GM06990 (cell line): ENCODE data around the gene NECTIN4.
A peak's percentile ranks its signal among the peaks of the same experiment; 100 is the strongest.

Source experiments
- DNase-seq: peaks from one replicate; pipeline ENCODE4 v3.0.0-alpha.2; 2011; ENCODE audit not compliant: insufficient read length; ENCODE audit errors: extremely low read depth
- H3K27me3 ChIP-seq: replicated peaks from 2 replicates; pipeline ENCODE4 v1.6.0; 2011; ENCODE audit warnings: low read length; ENCODE audit not compliant: control insufficient read depth, insufficient read depth
- H3K36me3 ChIP-seq: 2 replicates; pipeline ENCODE4 v1.5.1; 2011; ENCODE audit warnings: low read length; ENCODE audit not compliant: control insufficient read depth, insufficient read depth
- H3K4me3 ChIP-seq: replicated peaks from 2 replicates; pipeline ENCODE4 v1.5.1; 2011; ENCODE audit warnings: low read depth, mild to moderate bottlenecking, control low read depth, low read length
- TF ChIP-seq, protein P1 (sequence below): IDR thresholded peaks from 2 replicates; pipeline ENCODE4 v1.5.1; 2011; ENCODE audit warnings: low read length, control low read depth, mild to moderate bottlenecking, inconsistent platforms; ENCODE audit not compliant: insufficient read depth, poor library complexity, severe bottlenecking

Gene NECTIN4

DNA sequence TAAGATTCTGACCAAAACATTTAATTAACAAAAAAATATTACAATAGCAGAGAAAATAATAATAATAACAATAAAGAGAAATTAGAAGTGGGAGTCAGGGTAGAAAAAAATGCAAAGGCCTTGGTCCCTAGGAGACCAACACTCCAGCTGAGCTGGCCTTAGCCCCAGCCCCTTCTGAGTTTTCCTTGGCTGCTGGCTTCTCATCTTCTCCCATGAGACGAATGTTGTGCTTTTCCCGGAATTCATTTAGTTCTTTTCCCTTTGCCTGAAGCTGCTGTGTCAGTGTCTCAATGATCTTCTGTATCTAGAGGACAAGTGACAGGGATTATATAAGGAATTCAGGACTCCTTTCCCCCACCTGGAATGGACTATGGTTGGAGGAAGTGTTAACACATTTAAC is 11.2 kb upstream of the NECTIN4 start:
- H3K4me3 ChIP-seq, result no peak overlapping the region

GRCh38 chr1:161099090-161099802 is 9.9 kb upstream of the NECTIN4 start:
- peaks cover 10% of the 10 kb centered on the region for H3K36me3 ChIP-seq
- peak overlapping the region; percentile 79 for H3K4me3 ChIP-seq
- TF ChIP-seq, protein P1, sequence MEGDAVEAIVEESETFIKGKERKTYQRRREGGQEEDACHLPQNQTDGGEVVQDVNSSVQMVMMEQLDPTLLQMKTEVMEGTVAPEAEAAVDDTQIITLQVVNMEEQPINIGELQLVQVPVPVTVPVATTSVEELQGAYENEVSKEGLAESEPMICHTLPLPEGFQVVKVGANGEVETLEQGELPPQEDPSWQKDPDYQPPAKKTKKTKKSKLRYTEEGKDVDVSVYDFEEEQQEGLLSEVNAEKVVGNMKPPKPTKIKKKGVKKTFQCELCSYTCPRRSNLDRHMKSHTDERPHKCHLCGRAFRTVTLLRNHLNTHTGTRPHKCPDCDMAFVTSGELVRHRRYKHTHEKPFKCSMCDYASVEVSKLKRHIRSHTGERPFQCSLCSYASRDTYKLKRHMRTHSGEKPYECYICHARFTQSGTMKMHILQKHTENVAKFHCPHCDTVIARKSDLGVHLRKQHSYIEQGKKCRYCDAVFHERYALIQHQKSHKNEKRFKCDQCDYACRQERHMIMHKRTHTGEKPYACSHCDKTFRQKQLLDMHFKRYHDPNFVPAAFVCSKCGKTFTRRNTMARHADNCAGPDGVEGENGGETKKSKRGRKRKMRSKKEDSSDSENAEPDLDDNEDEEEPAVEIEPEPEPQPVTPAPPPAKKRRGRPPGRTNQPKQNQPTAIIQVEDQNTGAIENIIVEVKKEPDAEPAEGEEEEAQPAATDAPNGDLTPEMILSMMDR, result no peak
- no peaks in the 10 kb centered on the region for H3K27me3 ChIP-seq
- DNase-seq, result no peak

More for the DNA sequence above, 11.2 kb upstream of the NECTIN4 start:
- H3K36me3 ChIP-seq, result peaks cover 10% of the 10 kb centered on the region
- no peaks in the 10 kb centered on the region for H3K27me3 ChIP-seq
- TF ChIP-seq, protein P1, result no peak
- DNase-seq, result no peak

- H3K27me3 ChIP-seq, result no peaks in the 10 kb centered on the region
- H3K4me3 ChIP-seq, result peak within 1 kb of the TSS; percentile 79
- TF ChIP-seq, protein P1, result no peak
- peaks cover 10% of the 10 kb centered on the region for H3K36me3 ChIP-seq
- DNase-seq, result peak; percentile 91
Observed at GRCh38 chr1:161098210-161099068, 9.1 kb upstream of the NECTIN4 start, which contains the start of gene KLHDC9. TSS of gene KLHDC9 (plus strand) at chr1:161098361. CDS start at chr1:161098536, 175 bp downstream.

DNA sequence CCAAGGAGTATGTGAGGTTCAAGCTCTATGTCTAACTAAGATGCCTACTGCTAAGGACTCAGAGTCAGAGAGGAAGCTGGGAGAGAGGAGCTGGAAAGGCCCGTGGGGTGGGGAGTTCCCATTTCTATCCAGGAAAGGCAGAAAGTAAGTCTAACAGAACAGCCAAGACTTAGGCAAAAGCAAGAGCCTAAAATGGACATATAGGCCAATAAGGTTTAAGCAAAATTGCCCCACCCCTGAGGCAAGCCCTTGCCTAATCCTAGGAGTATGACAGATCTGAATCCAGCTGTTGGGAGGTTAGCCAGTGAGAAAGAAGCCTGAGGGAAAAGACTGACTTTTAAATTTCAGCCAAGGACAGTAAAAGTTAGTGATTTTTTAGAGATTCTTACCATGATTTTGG is 7.2 kb upstream of the NECTIN4 start:
- no peak for DNase-seq
- Histone ChIP-seq H3K4me3 (no peak overlapping the region), H3K36me3 (peaks cover 6% of the 10 kb centered on the region), H3K27me3 (no peaks in the 10 kb centered on the region)
- TF ChIP-seq, protein P1, result no peak

DNA sequence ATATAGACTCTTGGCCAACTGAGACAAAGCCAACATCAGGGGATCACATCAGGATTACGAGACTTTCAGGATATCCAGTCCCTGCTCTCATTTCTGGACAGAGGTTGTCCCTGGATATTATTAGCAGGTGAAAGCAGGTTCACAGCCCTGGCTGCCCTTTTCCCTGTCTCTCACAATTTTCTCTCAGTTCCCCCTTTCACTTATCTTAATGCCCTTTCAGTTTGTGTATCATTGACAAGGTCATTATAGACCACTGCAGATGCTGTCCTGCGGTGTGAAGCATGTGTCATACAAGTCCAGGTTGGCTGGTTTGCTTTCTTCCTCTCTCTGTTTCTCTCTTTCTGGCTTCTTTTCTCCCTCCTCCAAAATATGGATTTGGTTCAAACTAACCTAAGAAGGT is 6.7 kb upstream of the NECTIN4 start:
- TF ChIP-seq, protein P1, result no peak
- H3K36me3 ChIP-seq, result peaks cover 6% of the 10 kb centered on the region
- no peak for DNase-seq

More for the DNA sequence above, 6.7 kb upstream of the NECTIN4 start:
- Histone ChIP-seq H3K4me3 (no peak overlapping the region), H3K27me3 (no peaks in the 10 kb centered on the region)
